LNCAP (cell line): ENCODE data around the gene DNMBP.

Experiments
- TF ChIP-seq, protein P1 (sequence below): fragments of 450-650 bp; IDR thresholded peaks from 2 replicates; pipeline ENCODE4 v1.5.1; 2017; ENCODE audit warnings: mild to moderate bottlenecking

DNMBP gene

DNA sequence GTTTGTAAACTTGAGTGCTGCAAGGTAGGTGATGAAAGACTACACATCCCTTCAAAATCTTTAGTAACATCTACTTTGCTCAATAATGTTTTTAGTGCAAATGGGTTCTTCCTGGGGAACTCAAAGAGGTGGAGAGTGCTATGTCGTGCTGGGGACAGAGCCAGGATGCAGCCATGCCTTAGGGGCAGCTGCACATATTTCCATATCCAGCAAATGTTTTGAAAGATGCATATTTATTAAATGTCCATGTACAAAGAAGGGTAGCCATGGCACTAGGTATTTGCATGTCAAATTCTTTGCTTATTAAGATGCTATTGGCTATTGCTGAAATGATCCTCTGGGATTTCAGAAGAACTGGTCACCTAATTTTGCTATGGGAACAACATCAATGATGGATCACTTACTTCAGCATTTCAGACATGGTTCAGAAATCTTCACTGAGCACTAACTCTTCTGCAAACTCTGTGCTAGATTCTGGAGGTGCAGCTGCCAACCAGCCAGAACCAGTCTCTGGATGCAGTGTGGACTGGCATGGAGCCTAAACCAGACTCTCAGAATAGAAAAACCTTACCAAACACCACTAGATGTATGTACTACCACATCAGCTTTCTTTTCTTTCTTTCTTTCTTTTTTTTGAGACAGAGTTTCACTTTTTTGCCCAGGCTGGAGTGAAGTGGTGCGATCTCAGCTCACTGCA is 31.7 kb upstream of the DNMBP start:
- TF ChIP-seq, protein P1, sequence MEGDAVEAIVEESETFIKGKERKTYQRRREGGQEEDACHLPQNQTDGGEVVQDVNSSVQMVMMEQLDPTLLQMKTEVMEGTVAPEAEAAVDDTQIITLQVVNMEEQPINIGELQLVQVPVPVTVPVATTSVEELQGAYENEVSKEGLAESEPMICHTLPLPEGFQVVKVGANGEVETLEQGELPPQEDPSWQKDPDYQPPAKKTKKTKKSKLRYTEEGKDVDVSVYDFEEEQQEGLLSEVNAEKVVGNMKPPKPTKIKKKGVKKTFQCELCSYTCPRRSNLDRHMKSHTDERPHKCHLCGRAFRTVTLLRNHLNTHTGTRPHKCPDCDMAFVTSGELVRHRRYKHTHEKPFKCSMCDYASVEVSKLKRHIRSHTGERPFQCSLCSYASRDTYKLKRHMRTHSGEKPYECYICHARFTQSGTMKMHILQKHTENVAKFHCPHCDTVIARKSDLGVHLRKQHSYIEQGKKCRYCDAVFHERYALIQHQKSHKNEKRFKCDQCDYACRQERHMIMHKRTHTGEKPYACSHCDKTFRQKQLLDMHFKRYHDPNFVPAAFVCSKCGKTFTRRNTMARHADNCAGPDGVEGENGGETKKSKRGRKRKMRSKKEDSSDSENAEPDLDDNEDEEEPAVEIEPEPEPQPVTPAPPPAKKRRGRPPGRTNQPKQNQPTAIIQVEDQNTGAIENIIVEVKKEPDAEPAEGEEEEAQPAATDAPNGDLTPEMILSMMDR = no peak

DNA sequence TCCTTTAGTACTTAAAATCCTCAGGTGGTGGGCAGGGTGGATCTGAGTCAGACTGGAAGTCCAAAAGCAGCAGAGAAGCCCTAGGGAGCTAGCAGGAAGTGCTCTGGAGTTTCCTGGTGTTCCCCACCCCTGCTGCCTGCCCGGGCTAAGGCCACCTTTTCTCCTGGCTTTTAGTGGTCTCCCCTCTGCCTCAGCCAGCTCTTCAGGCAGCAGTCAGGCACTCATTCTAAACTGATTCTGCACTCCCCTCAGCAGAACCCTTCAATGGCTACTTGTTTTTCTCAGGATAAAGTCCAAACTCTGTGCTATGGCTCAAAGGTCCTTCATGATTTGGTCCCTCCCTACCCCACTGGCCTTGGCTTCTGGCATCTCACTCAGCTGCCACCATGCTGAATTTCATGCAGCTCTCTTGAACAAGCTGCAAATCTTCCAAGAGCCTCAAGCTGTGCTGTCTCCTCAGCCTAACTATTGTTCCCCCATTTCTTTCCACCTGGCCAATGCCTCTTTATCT is 28.9 kb upstream of the DNMBP start:
- TF ChIP-seq, protein P1 = no peak

DNA sequence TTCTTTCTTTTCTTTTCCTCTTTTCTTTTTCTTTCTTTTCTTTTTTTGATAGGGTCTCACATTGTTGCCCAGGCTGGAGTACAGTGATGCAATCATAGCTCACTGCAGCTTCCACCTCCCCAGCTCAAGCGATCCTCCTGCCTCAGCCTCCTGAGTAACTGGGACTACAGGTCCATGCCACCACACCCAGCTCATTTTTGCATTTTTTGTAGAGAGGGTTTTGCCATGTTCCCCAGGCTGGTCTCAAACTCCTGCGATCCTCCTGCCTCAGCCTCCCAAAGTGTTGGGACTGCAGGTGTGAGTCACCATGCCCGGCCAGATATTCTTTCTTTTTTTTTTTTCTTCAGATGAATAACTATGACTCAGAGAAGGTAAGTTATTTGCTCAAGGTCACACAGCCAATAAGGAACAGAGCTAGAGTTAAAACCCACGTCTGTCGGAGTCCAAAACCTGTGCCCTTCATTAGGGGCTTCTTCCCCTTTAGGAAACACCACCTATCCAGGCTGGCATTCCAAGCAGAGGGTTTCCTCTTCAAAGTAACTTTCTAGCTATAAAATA is 28.1 kb upstream of the DNMBP start:
- TF ChIP-seq, protein P1 = no peak

DNA sequence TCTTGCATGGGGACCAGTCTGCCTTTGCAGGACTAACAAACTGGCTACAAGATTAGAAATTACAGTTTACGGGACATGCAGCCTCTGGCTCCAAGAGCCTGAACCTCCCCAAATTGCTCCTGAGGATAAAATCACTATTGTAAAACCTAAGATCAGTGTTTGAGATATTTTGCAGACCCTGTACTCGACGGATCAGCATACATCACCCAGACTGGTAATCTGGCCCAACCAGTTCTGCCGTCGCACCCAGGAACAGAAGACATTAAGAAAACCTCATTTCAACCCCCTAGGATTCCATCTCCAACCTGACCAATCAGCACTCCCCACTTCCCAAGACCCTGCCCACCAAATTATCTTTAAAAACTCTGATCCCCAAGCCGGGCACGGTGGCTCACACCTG is 27.1 kb upstream of the DNMBP start:
- TF ChIP-seq, protein P1 = no peak

DNA sequence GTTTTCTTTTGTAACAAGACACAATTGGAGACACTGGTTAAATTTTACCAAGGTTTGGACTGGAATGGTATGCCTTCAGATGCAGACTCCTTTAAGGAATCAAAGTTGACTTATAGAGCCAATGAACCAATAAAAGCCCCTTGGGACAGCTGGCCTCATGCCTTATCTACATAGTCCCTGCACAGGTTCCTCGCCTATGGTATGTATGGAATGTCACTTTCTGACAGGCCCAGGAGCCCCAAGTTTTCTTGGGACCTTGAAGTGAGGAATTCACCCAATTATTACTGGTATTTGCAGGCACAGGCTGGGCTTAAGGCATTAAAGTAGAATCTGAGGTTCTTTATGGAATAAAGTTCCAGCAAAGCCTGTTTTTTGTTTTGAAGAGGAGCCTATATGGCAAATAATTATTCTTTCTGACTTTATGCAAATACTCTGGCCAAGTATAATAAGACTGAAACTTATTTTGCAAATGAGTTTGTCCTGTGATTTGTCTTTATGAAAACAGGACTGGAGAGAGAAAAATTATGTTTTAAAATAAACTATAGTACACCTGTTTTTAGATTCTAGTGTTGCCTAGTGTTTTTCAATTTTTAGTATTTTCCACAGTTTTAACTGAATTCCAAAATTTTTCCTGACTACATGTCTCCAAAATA is 24.1 kb upstream of the DNMBP start:
- TF ChIP-seq, protein P1 = no peak

DNA sequence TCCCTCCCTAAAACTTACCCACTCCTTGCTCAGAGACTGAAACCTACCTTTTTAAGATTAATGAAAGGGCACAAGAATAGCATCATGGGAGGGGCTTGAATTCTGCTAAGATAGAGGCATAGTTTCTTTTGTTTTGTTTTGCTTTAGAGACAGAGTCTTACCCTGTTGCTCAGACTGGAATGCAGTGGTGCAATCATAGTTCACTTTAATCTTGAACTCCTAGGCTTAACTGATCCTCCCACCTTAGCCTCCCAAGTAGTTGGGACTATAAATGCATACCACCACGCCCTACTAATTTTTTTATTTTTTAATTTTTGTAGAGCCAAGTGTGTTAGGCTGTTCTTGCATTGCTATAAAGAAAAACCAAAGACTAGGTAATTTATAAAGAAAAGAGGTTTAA is 17.7 kb upstream of the DNMBP start:
- TF ChIP-seq, protein P1 = no peak

DNA sequence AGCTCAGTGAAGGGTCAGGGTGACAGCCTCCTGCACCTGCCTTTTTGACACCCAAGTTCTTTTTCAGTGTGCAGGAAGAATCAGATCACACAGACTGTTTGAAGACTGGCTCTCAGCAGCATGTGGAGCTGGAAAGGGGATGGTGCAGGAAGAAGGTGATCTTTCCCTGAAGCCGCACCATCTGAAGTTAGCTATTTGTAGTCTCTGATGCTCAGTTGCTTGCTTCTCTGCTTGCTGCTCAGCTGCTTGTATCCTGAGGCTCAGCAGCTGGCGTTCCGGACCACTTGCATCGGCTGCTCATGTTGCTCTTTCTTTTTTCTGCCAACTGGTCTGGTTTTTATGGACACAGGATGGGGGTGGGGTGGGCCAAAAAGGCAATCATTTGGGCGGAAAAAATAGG is 15.8 kb upstream of the DNMBP start:
- TF ChIP-seq, protein P1 = no peak
